Measurements from ENCODE around the gene ZNF438.

DNA sequence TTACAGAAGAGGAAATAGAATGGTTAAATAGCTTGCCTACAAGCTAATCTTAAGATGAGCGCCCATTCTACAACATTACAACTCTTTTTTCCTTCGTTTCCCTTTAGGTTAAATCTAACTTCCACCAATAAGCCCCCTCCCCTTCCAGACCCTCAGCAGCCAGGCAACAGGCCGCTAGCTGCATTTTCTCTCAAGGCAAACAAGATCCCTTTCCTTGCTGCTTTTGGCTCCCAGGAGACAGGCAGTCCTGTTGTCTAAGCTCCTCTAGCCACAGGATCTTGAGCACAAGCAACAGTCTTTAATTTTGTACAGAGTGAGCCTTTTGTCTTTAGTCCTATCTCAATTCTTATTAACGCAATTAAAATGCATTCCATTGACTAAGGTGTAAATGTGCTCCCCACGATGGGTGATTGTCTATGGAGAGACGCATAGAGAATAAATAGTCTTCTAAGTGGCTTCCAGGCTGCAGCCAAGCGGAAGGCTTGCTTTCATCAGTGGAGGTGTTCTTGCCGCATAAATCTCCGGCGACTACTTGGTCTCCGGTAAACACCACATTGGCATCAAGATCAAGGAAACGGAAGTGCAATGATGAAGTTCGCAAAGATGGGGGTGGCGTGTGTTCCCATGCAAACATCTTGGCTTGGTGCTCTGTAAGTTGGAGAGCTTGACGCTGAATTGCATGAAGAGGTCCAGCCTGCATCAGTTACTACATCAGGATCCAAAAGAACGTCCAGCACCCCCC, 220.2 kb downstream of the ZNF438 start:
- TF ChIP-seq, protein P1, sequence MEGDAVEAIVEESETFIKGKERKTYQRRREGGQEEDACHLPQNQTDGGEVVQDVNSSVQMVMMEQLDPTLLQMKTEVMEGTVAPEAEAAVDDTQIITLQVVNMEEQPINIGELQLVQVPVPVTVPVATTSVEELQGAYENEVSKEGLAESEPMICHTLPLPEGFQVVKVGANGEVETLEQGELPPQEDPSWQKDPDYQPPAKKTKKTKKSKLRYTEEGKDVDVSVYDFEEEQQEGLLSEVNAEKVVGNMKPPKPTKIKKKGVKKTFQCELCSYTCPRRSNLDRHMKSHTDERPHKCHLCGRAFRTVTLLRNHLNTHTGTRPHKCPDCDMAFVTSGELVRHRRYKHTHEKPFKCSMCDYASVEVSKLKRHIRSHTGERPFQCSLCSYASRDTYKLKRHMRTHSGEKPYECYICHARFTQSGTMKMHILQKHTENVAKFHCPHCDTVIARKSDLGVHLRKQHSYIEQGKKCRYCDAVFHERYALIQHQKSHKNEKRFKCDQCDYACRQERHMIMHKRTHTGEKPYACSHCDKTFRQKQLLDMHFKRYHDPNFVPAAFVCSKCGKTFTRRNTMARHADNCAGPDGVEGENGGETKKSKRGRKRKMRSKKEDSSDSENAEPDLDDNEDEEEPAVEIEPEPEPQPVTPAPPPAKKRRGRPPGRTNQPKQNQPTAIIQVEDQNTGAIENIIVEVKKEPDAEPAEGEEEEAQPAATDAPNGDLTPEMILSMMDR (IDR thresholded peaks at IDR 0.05), result no peak
- TF ChIP-seq EZH2phosphoT487 (IDR thresholded peaks at IDR 0.05) (no peak), EZH2 (IDR thresholded peaks at IDR 0.05) (no peak)

All from neural progenitor cell (in vitro differentiated cells).